SK-N-SH (cell line): ENCODE data around the gene ESPNL.

Experiments used
- CTCF ChIP-seq: fragments of 200-600 bp; sonication (generic); IDR thresholded peaks from 2 replicates; pipeline ENCODE4 v1.6.1; 2017; ENCODE audit warnings: antibody characterized with exemption, mild to moderate bottlenecking, moderate library complexity
- GATA2 ChIP-seq: sonication (generic); formaldehyde crosslinking; IDR thresholded peaks from 2 replicates; pipeline ENCODE4 v1.5.0; 2020; ENCODE audit warnings: mild to moderate bottlenecking, missing genetic modification reagents
- SMC3 ChIP-seq: IDR thresholded peaks from 2 replicates; pipeline ENCODE4 v1.6.1; 2012; ENCODE audit warnings: low read depth, low read length, improper control_type of control experiment

- TF ChIP-seq CTCF (no peak), GATA2 (CRISPR knock-in tag) (no peak), SMC3 (no peak)
Observed at GRCh38 chr2:238104226-238104690, 4.1 kb downstream of the ESPNL start.
